HL-60 (cell line): ENCODE data around the gene MYO3A.

Source experiments
- DNase-seq, 2 experiments: peaks; one replicate each; pipeline ENCODE4 v3.0.0-alpha.2; 2010 to 2020; ENCODE audit warnings: low read depth in 1 of 2, low spot score in 1 of 2
- H3K27ac ChIP-seq: fragments of 250-450 bp; sonication (Bioruptor Pico); replicated peaks from 2 replicates; pipeline ENCODE4 v1.5.1; 2020; ENCODE audit warnings: mild to moderate bottlenecking, moderate library complexity
- H3K27me3 ChIP-seq: fragments of 250-450 bp; sonication (Bioruptor Pico); 2 replicates; pipeline ENCODE4 v1.5.1; 2021; ENCODE audit warnings: mild to moderate bottlenecking, moderate library complexity; ENCODE audit not compliant: insufficient read depth, poor library complexity, severe bottlenecking
- H3K4me3 ChIP-seq: replicated peaks from 2 replicates; pipeline ENCODE4 v1.5.1; 2011; ENCODE audit warnings: mild to moderate bottlenecking, control low read depth, low read length; ENCODE audit not compliant: insufficient read depth
- GABPA ChIP-seq: IDR thresholded peaks from 2 replicates; pipeline ENCODE4 v1.6.1; 2012; ENCODE audit warnings: low read depth
- POLR2AphosphoS5 ChIP-seq: IDR thresholded peaks from 2 replicates; pipeline ENCODE4 v1.6.1; 2012; ENCODE audit warnings: low read depth
- REST ChIP-seq: IDR thresholded peaks from 2 replicates; pipeline ENCODE4 v1.6.1; 2012; ENCODE audit warnings: low read depth; ENCODE audit not compliant: insufficient replicate concordance
- SPI1 ChIP-seq: IDR thresholded peaks from 2 replicates; pipeline ENCODE4 v1.6.1; 2012; ENCODE audit warnings: low read depth, mild to moderate bottlenecking, borderline replicate concordance
- TF ChIP-seq, protein P1 (sequence below): IDR thresholded peaks from one replicate; pipeline ENCODE4 v1.5.1; 2011; ENCODE audit warnings: low read length, control low read depth, inconsistent platforms; ENCODE audit not compliant: insufficient read depth

MYO3A gene

GRCh38 chr10:25952857-25953256 lies 18.8 kb downstream of the MYO3A start:
- H3K27me3 ChIP-seq: no peaks in the 10 kb centered on the region
- no peak overlapping the region for H3K27ac ChIP-seq
- TF ChIP-seq, protein P1, sequence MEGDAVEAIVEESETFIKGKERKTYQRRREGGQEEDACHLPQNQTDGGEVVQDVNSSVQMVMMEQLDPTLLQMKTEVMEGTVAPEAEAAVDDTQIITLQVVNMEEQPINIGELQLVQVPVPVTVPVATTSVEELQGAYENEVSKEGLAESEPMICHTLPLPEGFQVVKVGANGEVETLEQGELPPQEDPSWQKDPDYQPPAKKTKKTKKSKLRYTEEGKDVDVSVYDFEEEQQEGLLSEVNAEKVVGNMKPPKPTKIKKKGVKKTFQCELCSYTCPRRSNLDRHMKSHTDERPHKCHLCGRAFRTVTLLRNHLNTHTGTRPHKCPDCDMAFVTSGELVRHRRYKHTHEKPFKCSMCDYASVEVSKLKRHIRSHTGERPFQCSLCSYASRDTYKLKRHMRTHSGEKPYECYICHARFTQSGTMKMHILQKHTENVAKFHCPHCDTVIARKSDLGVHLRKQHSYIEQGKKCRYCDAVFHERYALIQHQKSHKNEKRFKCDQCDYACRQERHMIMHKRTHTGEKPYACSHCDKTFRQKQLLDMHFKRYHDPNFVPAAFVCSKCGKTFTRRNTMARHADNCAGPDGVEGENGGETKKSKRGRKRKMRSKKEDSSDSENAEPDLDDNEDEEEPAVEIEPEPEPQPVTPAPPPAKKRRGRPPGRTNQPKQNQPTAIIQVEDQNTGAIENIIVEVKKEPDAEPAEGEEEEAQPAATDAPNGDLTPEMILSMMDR: no peak
- TF ChIP-seq REST (no peak), GABPA (no peak), POLR2AphosphoS5 (no peak), SPI1 (no peak)
- H3K4me3 ChIP-seq: no peak overlapping the region
- DNase-seq: no peak

DNA sequence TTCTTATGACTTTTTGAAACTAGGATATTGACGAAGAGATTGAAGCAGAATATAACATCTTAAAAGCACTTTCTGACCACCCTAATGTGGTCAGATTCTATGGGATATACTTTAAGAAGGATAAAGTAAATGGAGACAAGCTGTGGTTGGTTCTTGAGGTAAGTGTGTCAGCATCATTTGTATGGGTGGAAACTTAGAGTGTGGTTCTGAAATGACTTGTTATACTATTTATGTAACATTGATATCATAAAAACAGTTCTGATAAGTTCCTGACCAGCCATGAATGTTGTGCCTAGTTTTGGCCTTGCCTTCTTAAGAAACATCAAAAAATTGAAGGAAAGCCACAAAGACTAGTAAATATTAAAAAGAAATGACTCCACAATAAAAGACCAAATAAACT lies 20.8 kb downstream of the MYO3A start:
- H3K27me3 ChIP-seq: no peaks in the 10 kb centered on the region
- H3K27ac ChIP-seq: no peak overlapping the region
- H3K4me3 ChIP-seq: no peak overlapping the region
- no peak for DNase-seq
- no peak for TF ChIP-seq POLR2AphosphoS5

DNA sequence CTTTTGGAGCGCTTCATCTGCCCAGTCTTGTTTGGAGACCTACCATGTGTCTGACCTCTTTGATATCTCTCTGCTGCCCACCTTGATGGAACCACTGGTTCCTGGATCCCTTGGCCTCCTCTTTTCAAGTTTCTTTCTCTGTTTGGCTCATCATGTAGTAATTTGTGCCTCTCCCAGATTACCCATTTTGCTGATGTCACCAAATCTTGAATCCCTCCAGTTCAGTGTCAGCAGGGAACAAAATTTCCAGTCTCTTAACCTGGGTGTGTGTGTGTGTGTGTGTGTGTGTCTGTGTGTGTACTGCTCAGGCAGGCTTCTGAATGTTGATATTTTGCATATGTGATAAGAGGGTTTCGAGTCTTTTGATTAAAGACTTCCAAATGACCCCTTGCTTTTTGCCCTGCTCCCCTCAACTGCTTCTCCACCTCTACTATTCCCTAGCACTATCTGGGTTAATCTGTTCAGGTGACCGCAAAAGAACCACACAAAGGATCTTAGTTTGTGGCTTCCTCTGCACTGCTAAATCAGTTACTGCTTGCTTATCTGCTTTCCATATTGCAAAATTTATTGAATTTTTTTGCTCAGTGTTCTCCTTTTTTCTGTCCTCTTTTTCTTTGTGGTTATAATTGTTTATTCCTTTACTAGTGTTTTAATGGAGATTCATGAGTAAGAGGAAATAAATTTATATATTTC lies 25.7 kb downstream of the MYO3A start:
- H3K27ac ChIP-seq: no peak overlapping the region
- no peak overlapping the region for H3K4me3 ChIP-seq
- no peak for DNase-seq
- TF ChIP-seq REST (no peak), SPI1 (no peak), GABPA (no peak), POLR2AphosphoS5 (no peak)
- TF ChIP-seq, protein P1: no peak
- no peaks in the 10 kb centered on the region for H3K27me3 ChIP-seq

GRCh38 chr10:25965584-25965983 lies 31.6 kb downstream of the MYO3A start:
- no peak for TF ChIP-seq GABPA
- TF ChIP-seq, protein P1: no peak
- TF ChIP-seq REST: no peak
- no peak for TF ChIP-seq POLR2AphosphoS5
- no peak for TF ChIP-seq SPI1
- no peak for DNase-seq
- H3K27me3 ChIP-seq: no peaks in the 10 kb centered on the region
- H3K27ac ChIP-seq: no peak overlapping the region
- H3K4me3 ChIP-seq: no peak overlapping the region
